Glutamatergic neuron (in vitro differentiated cells): ENCODE results near the gene NOM1. TPM values are rescaled to one million over a fixed set of nuclear protein-coding genes. Genes with fewer than 3 reads are reported as not detected.

ENCODE experiments used
- DNase-seq: peaks from one replicate; pipeline ENCODE4 v3.0.0; 2022
- H3K27ac Mint-ChIP-seq: one replicate; pipeline ENCODE4 v1.8.0; 2020; ENCODE audit warnings: mild to moderate bottlenecking, mixed read lengths, inconsistent platforms; ENCODE audit not compliant: unreplicated experiment
- H3K27me3 Mint-ChIP-seq: one replicate; pipeline ENCODE4 v1.8.0; 2020; ENCODE audit warnings: mild to moderate bottlenecking, moderate library complexity, mixed read lengths, inconsistent platforms; ENCODE audit not compliant: unreplicated experiment
- H3K36me3 Mint-ChIP-seq: one replicate; pipeline ENCODE4 v1.8.0; 2020; ENCODE audit warnings: mild to moderate bottlenecking, mixed read lengths, inconsistent platforms; ENCODE audit not compliant: unreplicated experiment
- H3K4me1 Mint-ChIP-seq: one replicate; pipeline ENCODE4 v1.8.0; 2020; ENCODE audit warnings: mild to moderate bottlenecking, low read depth, mixed read lengths, inconsistent platforms; ENCODE audit not compliant: unreplicated experiment
- H3K4me3 Mint-ChIP-seq: one replicate; pipeline ENCODE4 v1.8.0; 2020; ENCODE audit warnings: mild to moderate bottlenecking, mixed read lengths, inconsistent platforms; ENCODE audit not compliant: unreplicated experiment
- H3K9me3 Mint-ChIP-seq: one replicate; pipeline ENCODE4 v1.8.0; 2020; ENCODE audit warnings: mild to moderate bottlenecking, moderate library complexity, mixed read lengths, inconsistent platforms; ENCODE audit not compliant: unreplicated experiment
- total RNA-seq: library from RNA; stranded (reverse); fragmentation: NEBNext Ultra II Directional; extraction: Animal tissue kit (Norgen Biotek cat#: 25700); gene quantifications from one replicate; pipeline ENCODE4 v1.2.1, GENCODE V29; 2021; ENCODE audit not compliant: unreplicated experiment
- TF ChIP-seq, protein P1 (sequence below): fragments of 200-600 bp; sonication (generic); IDR thresholded peaks from one replicate; pipeline ENCODE4 v1.5.0; 2021; ENCODE audit not compliant: partially characterized antibody, unreplicated experiment

The NOM1 gene
- total RNA-seq, 1 donor from 2014 or later = 18.0 TPM

DNA sequence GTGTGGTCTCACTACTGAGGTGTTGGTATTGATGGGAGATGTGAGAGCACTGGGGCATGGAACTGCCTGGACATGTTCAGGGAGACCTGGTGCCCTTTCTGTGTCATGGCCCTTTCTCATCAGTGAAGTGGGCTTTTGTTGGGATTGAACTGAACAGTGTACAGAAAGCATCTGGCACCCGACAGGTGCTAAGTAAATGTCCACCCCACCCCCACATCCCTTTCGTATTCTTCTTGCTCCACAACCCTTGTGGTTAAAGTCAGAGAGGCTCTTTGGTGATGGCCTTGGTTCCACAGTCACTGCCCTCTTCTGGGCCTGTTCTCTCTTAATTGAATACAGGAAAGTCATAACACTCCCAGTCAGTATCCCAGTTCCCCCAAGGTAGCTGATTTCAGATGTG is 5.4 kb downstream of the NOM1 start:
- peaks cover 5% of the 10 kb centered on the region for H3K27me3 Mint-ChIP-seq
- no peaks in the 10 kb centered on the region for H3K36me3 Mint-ChIP-seq
- H3K27ac Mint-ChIP-seq = no peak overlapping the region
- peaks cover 12% of the 10 kb centered on the region for H3K4me1 Mint-ChIP-seq
- no peak overlapping the region for H3K4me3 Mint-ChIP-seq
- TF ChIP-seq, protein P1, sequence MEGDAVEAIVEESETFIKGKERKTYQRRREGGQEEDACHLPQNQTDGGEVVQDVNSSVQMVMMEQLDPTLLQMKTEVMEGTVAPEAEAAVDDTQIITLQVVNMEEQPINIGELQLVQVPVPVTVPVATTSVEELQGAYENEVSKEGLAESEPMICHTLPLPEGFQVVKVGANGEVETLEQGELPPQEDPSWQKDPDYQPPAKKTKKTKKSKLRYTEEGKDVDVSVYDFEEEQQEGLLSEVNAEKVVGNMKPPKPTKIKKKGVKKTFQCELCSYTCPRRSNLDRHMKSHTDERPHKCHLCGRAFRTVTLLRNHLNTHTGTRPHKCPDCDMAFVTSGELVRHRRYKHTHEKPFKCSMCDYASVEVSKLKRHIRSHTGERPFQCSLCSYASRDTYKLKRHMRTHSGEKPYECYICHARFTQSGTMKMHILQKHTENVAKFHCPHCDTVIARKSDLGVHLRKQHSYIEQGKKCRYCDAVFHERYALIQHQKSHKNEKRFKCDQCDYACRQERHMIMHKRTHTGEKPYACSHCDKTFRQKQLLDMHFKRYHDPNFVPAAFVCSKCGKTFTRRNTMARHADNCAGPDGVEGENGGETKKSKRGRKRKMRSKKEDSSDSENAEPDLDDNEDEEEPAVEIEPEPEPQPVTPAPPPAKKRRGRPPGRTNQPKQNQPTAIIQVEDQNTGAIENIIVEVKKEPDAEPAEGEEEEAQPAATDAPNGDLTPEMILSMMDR = no peak
- H3K9me3 Mint-ChIP-seq = peaks cover 3% of the 10 kb centered on the region
- DNase-seq = no peak

DNA sequence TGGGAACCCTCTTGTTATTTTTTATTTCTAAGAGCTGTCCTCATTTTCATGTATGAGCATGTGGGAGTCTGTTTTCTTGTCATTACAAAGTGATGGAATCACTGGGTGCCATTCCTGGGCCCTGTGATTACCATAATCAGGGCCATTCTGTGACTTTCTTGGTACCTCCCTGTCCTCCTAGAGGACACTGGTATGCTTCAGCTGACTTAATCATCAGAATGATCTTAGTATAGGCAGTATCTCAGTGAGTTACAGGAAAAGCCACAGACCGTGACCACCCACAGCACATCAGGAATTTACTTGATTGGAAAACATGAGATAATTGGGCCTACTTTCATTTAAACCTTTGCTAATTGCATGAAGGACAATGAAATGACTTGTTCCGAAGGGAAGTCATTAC is 7.2 kb downstream of the NOM1 start:
- peaks cover 3% of the 10 kb centered on the region for H3K27me3 Mint-ChIP-seq
- H3K36me3 Mint-ChIP-seq = no peaks in the 10 kb centered on the region
- H3K4me1 Mint-ChIP-seq = no peaks in the 10 kb centered on the region
- TF ChIP-seq, protein P1 = no peak
- no peak overlapping the region for H3K4me3 Mint-ChIP-seq
- DNase-seq = no peak
- no peaks in the 10 kb centered on the region for H3K9me3 Mint-ChIP-seq
- no peak overlapping the region for H3K27ac Mint-ChIP-seq

DNA sequence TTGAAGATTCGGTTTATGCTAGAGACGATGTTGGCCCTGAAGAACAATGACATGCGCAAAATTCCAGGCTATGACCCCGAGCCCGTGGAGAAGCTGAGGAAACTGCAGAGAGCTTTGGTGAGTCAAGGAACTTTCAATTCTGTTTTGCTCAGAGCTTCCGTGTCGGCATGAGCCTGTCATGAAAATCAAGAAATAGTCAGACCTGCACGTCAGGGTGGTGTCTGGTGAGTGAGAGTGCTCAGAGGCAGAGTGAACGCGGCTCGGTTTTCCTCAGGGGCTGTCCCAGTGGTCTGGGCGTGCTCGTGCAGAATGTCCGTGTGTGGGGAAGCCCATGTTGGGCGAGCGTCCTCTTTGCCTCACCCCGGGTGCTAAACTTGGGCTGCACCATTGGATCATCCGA is 12.6 kb downstream of the NOM1 start:
- no peaks in the 10 kb centered on the region for H3K4me1 Mint-ChIP-seq
- H3K4me3 Mint-ChIP-seq = no peak overlapping the region
- peaks cover 3% of the 10 kb centered on the region for H3K27me3 Mint-ChIP-seq
- TF ChIP-seq, protein P1 = no peak
- H3K36me3 Mint-ChIP-seq = no peaks in the 10 kb centered on the region
- H3K9me3 Mint-ChIP-seq = no peaks in the 10 kb centered on the region
- DNase-seq = no peak
- H3K27ac Mint-ChIP-seq = no peak overlapping the region

DNA sequence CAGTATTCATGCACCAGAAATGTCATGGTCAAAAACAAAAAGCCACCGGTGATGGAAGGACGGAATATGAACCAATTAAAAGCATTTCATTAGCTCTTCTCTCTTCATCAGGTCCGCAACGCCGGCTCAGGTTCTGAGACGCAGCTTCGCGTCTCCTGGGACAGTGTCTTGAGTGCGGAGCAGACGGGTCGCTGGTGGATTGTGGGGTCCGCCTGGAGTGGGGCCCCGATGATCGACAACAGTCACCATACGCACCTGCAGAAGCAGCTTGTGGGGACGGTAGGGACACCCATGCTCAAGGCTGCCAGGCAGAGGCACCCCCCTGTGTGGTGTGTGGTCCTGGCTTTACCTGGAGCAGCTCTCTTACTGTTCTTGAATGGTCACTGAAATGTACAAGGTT is 13.4 kb downstream of the NOM1 start:
- no peak overlapping the region for H3K4me3 Mint-ChIP-seq
- H3K27me3 Mint-ChIP-seq = peaks cover 3% of the 10 kb centered on the region
- no peak overlapping the region for H3K27ac Mint-ChIP-seq
- no peaks in the 10 kb centered on the region for H3K9me3 Mint-ChIP-seq
- TF ChIP-seq, protein P1 = no peak
- no peaks in the 10 kb centered on the region for H3K36me3 Mint-ChIP-seq
- no peaks in the 10 kb centered on the region for H3K4me1 Mint-ChIP-seq
- no peak for DNase-seq

DNA sequence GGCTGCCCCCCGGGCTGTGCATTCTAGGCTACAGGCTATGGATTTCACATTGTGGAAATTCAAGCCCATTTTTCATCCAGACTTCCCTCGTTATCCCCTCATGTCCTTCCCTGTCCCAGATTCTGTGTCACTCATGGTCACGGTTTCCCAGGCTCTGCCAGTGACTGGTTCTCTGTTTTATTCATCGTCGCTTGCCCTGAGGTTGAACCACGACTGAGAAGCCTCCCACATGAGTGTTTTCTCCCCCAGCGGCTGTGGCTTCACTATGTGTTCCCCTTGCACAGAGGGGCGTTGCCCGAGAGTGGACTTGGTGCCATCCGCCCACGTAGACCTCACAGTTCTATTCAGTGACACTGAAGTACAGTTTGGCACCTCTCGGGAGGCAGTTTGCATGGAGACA is 14.0 kb downstream of the NOM1 start:
- Mint-ChIP-seq H3K9me3 (no peaks in the 10 kb centered on the region), H3K4me1 (no peaks in the 10 kb centered on the region), H3K4me3 (no peak overlapping the region), H3K36me3 (no peaks in the 10 kb centered on the region), H3K27ac (no peak overlapping the region), H3K27me3 (peaks cover 3% of the 10 kb centered on the region)
- TF ChIP-seq, protein P1 = no peak
- DNase-seq = no peak
